IPS-15b (cell line): ENCODE data around the gene PAK6.
A peak's percentile ranks its signal among the peaks of the same experiment; 100 is the strongest.

Experiments used
- H3K27me3 ChIP-seq: one replicate; pipeline ENCODE4 v1.6.1; 2013; ENCODE audit warnings: low read length; ENCODE audit not compliant: control insufficient read depth, insufficient read depth
- H3K36me3 ChIP-seq: one replicate; pipeline ENCODE4 v1.6.1; 2013; ENCODE audit warnings: low read length; ENCODE audit not compliant: control insufficient read depth, insufficient read depth
- H3K4me1 ChIP-seq: one replicate; pipeline ENCODE4 v1.6.1; 2013; ENCODE audit warnings: mild to moderate bottlenecking, low read length; ENCODE audit not compliant: control insufficient read depth, insufficient read depth
- H3K4me3 ChIP-seq: one replicate; pipeline ENCODE4 v1.5.1; 2013; ENCODE audit warnings: low read depth, low read length
- H3K9ac ChIP-seq: one replicate; pipeline ENCODE4 v1.6.1; 2013; ENCODE audit warnings: low read depth, mild to moderate bottlenecking, low read length
- H3K9me3 ChIP-seq: one replicate; pipeline ENCODE4 v1.6.1; 2013; ENCODE audit warnings: mild to moderate bottlenecking, low read length; ENCODE audit not compliant: control insufficient read depth, insufficient read depth

PAK6 gene

GRCh38 chr15:40301467-40302179, 62.8 kb downstream of the PAK6 start:
- Histone ChIP-seq H3K4me3 (no peak overlapping the region), H3K9me3 (no peaks in the 10 kb centered on the region), H3K4me1 (no peaks in the 10 kb centered on the region), H3K9ac (no peak overlapping the region), H3K27me3 (peaks cover 2% of the 10 kb centered on the region), H3K36me3 (no peaks in the 10 kb centered on the region)

DNA sequence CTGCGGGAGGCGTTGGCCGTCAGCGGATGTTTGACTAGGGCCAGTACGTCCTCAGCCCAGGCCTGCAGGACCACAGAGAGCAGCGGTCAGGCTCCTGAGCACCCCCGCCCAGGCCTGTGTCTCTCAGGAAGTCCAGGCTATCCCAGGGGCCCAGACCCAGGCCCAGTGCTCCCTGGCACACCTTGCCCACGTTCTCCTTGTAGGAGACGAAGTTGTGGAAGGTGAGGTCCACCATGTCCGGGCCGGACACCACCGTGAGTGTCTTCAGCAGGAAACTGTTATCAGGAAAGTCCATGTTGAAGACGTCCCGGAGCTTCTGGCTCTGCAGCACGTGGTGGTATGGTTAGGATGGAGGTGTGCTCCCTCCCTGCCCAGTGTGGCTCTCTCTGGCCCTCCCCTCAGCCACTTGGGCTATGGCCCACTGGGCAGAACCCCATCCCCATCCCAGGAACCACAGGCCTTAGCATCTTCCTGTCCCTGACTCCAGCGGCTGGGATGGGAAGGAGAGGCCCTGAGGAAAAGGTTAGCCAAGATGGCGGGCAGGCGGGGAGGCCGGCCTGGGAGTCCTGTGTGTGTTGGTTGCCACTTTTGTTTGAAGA, 63.5 kb downstream of the PAK6 start:
- Histone ChIP-seq H3K4me3 (no peak overlapping the region), H3K27me3 (peaks cover 2% of the 10 kb centered on the region), H3K9me3 (no peaks in the 10 kb centered on the region), H3K36me3 (no peaks in the 10 kb centered on the region), H3K9ac (no peak overlapping the region), H3K4me1 (peaks cover 6% of the 10 kb centered on the region)

DNA sequence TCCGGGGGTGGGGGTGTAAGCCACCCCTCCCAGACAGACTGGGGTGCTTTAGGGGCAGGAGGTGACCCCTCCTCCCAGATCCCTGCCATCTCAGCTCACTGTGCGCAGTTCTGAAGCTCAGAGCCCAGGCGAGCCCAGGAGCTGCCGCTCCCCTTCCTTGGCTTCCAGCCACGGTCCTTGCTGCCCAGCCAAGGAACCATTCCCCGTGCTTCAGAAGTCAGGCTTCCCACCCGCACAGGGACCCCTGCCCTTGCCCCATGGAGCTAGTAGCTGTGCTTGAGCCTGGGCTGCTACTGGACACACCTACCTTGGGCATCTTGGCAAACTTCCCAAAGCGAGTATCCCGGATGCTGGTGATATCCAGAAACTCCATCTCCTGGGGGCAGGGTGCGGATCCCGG, 64.1 kb downstream of the PAK6 start:
- no peak overlapping the region for H3K4me3 ChIP-seq

GRCh38 chr15:40303576-40303975, 64.7 kb downstream of the PAK6 start:
- H3K4me1 ChIP-seq = peaks cover 10% of the 10 kb centered on the region

More for the DNA sequence above, 64.1 kb downstream of the PAK6 start:
- H3K4me1 ChIP-seq = peaks cover 8% of the 10 kb centered on the region
- no peaks in the 10 kb centered on the region for H3K9me3 ChIP-seq
- no peak overlapping the region for H3K9ac ChIP-seq
- H3K27me3 ChIP-seq = peaks cover 2% of the 10 kb centered on the region
- H3K36me3 ChIP-seq = no peaks in the 10 kb centered on the region

DNA sequence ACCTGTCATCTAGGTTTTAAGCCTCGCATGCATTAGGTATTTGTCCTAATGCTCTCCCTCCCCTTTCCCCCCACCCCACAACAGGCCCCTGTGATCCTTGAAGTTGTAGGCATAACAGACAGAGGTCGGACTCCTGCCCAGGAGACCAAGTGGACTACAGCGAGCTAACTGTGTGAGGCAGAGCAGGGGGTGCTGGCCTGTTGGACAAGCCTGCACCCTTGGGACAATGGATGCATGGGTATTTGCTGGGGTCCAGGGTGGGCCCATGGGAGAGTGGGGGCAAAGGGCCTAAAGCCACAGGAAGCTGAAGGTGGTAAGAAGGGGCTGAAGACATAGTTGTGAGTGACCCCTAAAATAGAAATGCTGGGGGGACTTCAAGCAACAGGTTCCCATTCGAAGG, 66.4 kb downstream of the PAK6 start:
- H3K9ac ChIP-seq = no peak overlapping the region
- no peaks in the 10 kb centered on the region for H3K36me3 ChIP-seq
- H3K4me3 ChIP-seq = no peak overlapping the region
- peaks cover 7% of the 10 kb centered on the region for H3K27me3 ChIP-seq
- peaks cover 17% of the 10 kb centered on the region for H3K4me1 ChIP-seq
- H3K9me3 ChIP-seq = no peaks in the 10 kb centered on the region

More at GRCh38 chr15:40303576-40303975, 64.7 kb downstream of the PAK6 start:
- no peaks in the 10 kb centered on the region for H3K36me3 ChIP-seq
- H3K4me3 ChIP-seq = no peak overlapping the region
- H3K27me3 ChIP-seq = peaks cover 2% of the 10 kb centered on the region
- no peak overlapping the region for H3K9ac ChIP-seq
- H3K9me3 ChIP-seq = no peaks in the 10 kb centered on the region

- no peak overlapping the region for H3K9ac ChIP-seq
- no peaks in the 10 kb centered on the region for H3K9me3 ChIP-seq
- H3K36me3 ChIP-seq = no peaks in the 10 kb centered on the region
- no peak overlapping the region for H3K4me3 ChIP-seq
- H3K27me3 ChIP-seq = peaks cover 18% of the 10 kb centered on the region
- peaks cover 17% of the 10 kb centered on the region for H3K4me1 ChIP-seq
These were observed 67.5 kb downstream of the PAK6 start for GRCh38 chr15:40306371-40306770.

DNA sequence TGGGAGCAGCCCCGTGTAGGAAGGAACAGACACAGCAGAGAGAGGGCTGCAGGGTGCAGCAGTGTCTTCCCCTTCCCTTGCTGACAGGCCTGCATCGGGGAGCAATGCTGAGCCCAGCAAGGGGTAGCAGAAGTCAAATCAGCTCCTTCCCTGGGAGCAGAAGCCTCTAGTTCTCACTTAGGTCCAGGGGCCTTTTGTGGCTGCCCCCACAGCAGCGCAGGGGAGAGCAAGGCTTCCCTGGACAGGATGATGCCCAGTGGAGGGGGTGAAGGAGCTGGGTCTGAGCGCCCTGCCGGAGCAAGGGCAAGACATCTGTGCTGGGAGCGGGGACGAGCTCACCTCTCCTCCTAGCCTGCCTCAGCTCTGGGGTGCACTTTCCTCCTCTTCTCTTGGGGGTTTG, 68.0 kb downstream of the PAK6 start:
- Histone ChIP-seq H3K36me3 (no peaks in the 10 kb centered on the region), H3K4me3 (no peak overlapping the region), H3K27me3 (peaks cover 19% of the 10 kb centered on the region), H3K4me1 (peaks cover 17% of the 10 kb centered on the region), H3K9ac (no peak overlapping the region), H3K9me3 (no peaks in the 10 kb centered on the region)

- Histone ChIP-seq H3K9me3 (no peaks in the 10 kb centered on the region), H3K36me3 (no peaks in the 10 kb centered on the region), H3K4me1 (peaks cover 17% of the 10 kb centered on the region), H3K9ac (no peak within 1 kb of the TSS), H3K4me3 (peak within 1 kb of the TSS; percentile 37), H3K27me3 (peaks cover 19% of the 10 kb centered on the region)
These were observed 68.8 kb downstream of the PAK6 start, which contains the start of gene PLCB2 for GRCh38 chr15:40307421-40308211. PLCB2 (minus strand) TSS chr15:40307935; CDS start chr15:40307672, 263 bp downstream.

DNA sequence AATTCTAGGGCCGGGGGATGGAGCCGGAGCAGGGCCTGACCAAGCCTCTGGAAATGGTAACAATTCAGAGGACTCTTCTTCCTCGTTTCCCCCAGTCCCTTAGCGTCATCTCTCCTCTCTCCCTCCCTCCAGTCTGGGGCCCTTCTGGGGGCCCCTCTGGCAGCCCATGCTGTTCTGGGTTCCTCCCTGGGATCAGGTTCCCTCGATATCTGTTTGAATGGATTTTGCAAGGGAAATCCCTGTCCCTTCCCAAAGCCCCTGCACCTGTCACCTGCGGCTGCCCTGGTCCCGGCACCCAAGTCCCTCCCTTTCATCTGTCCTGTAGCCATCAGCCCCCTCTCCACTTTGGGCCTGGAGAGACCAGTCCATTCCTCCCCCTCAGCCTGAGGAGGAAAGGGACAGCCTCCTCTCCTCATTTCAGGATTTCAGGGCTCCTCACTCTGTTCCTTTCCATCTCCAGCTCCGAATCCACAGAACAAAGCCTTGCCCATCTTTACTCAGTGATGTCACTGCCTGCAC, 70.5 kb downstream of the PAK6 start:
- Histone ChIP-seq H3K4me3 (no peak overlapping the region), H3K36me3 (no peaks in the 10 kb centered on the region), H3K4me1 (peaks cover 20% of the 10 kb centered on the region), H3K9ac (no peak overlapping the region), H3K9me3 (no peaks in the 10 kb centered on the region), H3K27me3 (peaks cover 17% of the 10 kb centered on the region)

DNA sequence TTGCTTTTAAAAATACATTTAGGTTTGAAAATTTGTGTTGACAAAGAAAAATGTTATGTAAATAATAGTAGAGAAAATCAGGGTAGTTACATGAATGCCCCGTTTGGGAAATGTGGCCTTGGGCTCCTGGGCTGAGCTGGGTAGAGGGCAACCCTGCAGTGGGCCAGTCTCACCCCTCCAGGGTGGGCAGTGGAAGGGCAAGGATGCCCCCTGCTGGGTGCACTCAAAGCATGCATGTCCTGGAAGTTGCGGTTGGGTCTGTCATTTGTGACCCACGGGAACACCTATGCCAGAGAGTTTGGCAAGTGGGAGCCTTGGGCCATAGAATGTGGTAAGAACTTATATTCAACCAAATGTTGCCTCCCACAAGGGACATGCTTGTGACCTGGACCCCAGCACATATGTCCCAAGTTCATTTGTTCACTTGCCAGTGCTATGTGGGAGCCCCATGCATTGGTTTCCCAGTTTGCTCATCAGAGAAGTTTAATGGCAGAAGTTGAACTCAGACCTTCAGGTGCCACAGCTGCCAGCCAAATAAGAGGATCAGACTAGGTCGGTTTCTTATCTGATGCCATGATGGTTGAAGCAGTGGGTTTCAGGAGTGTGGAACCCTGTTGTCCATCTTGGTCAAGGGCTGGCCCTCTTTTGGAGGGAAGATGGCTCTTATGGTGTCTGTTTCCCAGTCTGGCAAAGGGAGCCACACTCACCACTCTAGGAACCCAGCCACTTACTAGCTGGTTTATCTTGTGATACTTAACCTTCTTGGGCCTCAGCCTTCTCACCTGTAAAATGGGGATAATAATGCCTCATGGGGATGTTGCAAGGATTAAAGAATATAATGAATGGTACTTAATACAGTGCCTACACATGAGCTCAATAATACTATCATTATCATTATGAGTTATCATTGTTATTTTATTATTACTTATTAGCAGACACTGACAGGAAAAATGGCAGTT, 71.4 kb downstream of the PAK6 start:
- Histone ChIP-seq H3K4me1 (peaks cover 20% of the 10 kb centered on the region), H3K9ac (no peak overlapping the region), H3K27me3 (peaks cover 22% of the 10 kb centered on the region)

GRCh38 chr15:40310993-40311392, 72.1 kb downstream of the PAK6 start:
- Histone ChIP-seq H3K4me3 (no peak overlapping the region), H3K9ac (no peak overlapping the region), H3K4me1 (peaks cover 20% of the 10 kb centered on the region), H3K9me3 (no peaks in the 10 kb centered on the region), H3K36me3 (no peaks in the 10 kb centered on the region), H3K27me3 (peaks cover 22% of the 10 kb centered on the region)

More for the DNA sequence above, 71.4 kb downstream of the PAK6 start:
- H3K4me3 ChIP-seq = no peak overlapping the region
- no peaks in the 10 kb centered on the region for H3K9me3 ChIP-seq
- no peaks in the 10 kb centered on the region for H3K36me3 ChIP-seq
